ENCODE results near the gene RAB27A. TPM values are rescaled to one million over a fixed set of nuclear protein-coding genes. Genes with fewer than 3 reads are reported as not detected.

RAB27A gene
- total and polyA plus RNA-seq, 9 of the 15 experiments (the other 6 are each of a cell fraction or from before 2014, with no cell fraction given), result 31.5 to 171 (median 80.4) TPM

DNA sequence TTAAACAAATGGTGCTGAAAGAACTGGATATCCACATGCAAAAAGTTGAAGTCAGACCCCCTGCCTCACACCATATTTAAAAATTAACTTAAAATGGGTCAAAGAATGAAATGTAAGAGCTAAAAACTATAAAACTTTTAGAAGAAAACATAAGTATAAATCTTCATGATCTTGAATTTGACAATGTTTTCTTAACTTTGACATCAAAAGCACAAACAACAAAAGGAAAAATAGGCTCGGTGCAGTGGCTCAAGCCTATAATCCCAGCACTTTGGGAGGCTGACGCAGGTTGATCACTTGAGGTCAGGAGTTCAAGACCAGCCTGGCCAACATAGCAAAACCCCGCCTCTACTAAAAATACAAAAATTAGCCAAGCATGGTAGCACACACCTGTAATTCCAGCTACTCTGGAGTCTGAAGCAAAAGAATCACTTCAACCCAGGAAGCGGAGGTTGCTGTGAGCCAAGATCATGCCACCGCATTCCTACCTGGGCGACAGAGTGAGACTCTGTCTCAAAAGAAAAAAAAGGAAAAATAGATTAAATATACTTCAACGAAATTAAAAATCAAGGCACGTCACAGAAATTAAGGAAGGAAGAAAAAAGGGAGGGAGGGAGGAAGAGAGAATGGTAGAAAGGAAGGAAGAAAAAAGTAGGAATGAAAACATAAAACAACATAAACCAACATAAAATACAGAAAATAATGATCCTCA, 1.5 kb downstream of the RAB27A start:
- no peaks in the 10 kb centered on the region for H3K9me3 ChIP-seq (replicated peaks; ENCODE audit: control insufficient read depth, insufficient read depth, low read depth, low read length)
- intact Hi-C loops (cut with micrococcal nuclease), result loop anchor here (2.0 to 5.0 kb wide), 2 partner anchors 91 to 117 kb away; partner anchors contain the start of gene RSL24D1
- H3K4me1 ChIP-seq (replicated peaks in 1 of 2; ENCODE audit: control insufficient read depth in 2 of 2, insufficient read depth in 2 of 2, low read length in 2 of 2), result peaks cover 19 to 45% of the 10 kb centered on the region in 2 experiments
- H3K9me1 ChIP-seq (ENCODE audit: control insufficient read depth, insufficient read depth, low read length), result no peaks in the 10 kb centered on the region
- peaks cover 68% of the 10 kb centered on the region for H3K79me2 ChIP-seq (ENCODE audit: control insufficient read depth, insufficient read depth, low read length)
- ChIA-PET POLR2A (interaction anchor here (0.7 to 1.7 kb wide), 3 partner anchors 10 to 120 kb away, joined by 3 to 4 read pairs (median 3); partner anchors contain the start of genes CCPG1 and PIERCE2), CTCF (ENCODE audit: low intra/inter-chr PET ratio) (interaction anchor here (3.3 kb wide), 1 partner anchor 70 kb away, joined by 36 read pairs; no protein-coding TSS in a partner anchor)
- H4K20me1 ChIP-seq (replicated peaks; ENCODE audit: control insufficient read depth, insufficient read depth, low read length), result peaks cover 3% of the 10 kb centered on the region; the same call in 1 of the 2 replicates
- peak overlapping the region; percentile 98; the same call in 1 of the 2 replicates for H2AFZ ChIP-seq (ENCODE audit: low read depth, low read length)
- H3K4me2 ChIP-seq (ENCODE audit: insufficient read depth, low read length), result peak overlapping the region; percentile 85
- peak overlapping the region; percentile 88 for H3K4me3 ChIP-seq
- peaks cover 24% of the 10 kb centered on the region for H3K36me3 ChIP-seq (ENCODE audit: control insufficient read depth, insufficient read depth, low read length)
- FAIRE-seq, result no peak
- H3K27ac ChIP-seq (ENCODE audit: extremely low read depth, low read depth, low read length), result peak overlapping the region; percentile 94
- in situ Hi-C loops (cut with MboI), result loop anchor here (5.0 kb wide), 1 partner anchor 71 kb away; no protein-coding TSS in a partner anchor
- ATAC-seq, result no peak
- BruUV-seq (replicated peaks), result TSS peak; percentile 30
- H3K27me3 ChIP-seq (ENCODE audit: control insufficient read depth in 2 of 2, insufficient read depth in 2 of 2, low read length in 2 of 2), result no peaks in the 10 kb centered on the region
- 7% methylated on average over 8 of the region's 8 CpGs for WGBS (ENCODE audit: insufficient coverage, low coverage, missing lambda C conversion rate)
- DNase-seq (ENCODE audit: extremely low read depth in 1 of 4, low spot score in 3 of 4), result no peak
- peak overlapping the region; percentile 70 to 82 for H3K9ac ChIP-seq (ENCODE audit: insufficient read depth in 1 of 2, low read depth in 2 of 2, low read length in 2 of 2)
- no peak for TF ChIP-seq ZNF57 (CRISPR knock-in tag; IDR thresholded peaks at IDR 0.05)
- no peak for TF ChIP-seq NFE2 (IDR thresholded peaks at IDR 0.05; ENCODE audit: low read depth)
- no peak for TF ChIP-seq ZNF23 (CRISPR knock-in tag; IDR thresholded peaks at IDR 0.05)
- TF ChIP-seq DDX20 (tag; IDR thresholded peaks at IDR 0.05; ENCODE audit: low read depth), result no peak
- no peak for TF ChIP-seq BRCA1 (IDR thresholded peaks at IDR 0.05)
- TF ChIP-seq BRCA1 (CRISPR knock-in tag; IDR thresholded peaks at IDR 0.05), result no peak
- no peak for TF ChIP-seq ZNF398 (CRISPR knock-in tag; IDR thresholded peaks at IDR 0.05)
- TF ChIP-seq ZNF766 (CRISPR knock-in tag; conservative IDR thresholded peaks at IDR 0.05), result no peak
- TF ChIP-seq, protein P1, sequence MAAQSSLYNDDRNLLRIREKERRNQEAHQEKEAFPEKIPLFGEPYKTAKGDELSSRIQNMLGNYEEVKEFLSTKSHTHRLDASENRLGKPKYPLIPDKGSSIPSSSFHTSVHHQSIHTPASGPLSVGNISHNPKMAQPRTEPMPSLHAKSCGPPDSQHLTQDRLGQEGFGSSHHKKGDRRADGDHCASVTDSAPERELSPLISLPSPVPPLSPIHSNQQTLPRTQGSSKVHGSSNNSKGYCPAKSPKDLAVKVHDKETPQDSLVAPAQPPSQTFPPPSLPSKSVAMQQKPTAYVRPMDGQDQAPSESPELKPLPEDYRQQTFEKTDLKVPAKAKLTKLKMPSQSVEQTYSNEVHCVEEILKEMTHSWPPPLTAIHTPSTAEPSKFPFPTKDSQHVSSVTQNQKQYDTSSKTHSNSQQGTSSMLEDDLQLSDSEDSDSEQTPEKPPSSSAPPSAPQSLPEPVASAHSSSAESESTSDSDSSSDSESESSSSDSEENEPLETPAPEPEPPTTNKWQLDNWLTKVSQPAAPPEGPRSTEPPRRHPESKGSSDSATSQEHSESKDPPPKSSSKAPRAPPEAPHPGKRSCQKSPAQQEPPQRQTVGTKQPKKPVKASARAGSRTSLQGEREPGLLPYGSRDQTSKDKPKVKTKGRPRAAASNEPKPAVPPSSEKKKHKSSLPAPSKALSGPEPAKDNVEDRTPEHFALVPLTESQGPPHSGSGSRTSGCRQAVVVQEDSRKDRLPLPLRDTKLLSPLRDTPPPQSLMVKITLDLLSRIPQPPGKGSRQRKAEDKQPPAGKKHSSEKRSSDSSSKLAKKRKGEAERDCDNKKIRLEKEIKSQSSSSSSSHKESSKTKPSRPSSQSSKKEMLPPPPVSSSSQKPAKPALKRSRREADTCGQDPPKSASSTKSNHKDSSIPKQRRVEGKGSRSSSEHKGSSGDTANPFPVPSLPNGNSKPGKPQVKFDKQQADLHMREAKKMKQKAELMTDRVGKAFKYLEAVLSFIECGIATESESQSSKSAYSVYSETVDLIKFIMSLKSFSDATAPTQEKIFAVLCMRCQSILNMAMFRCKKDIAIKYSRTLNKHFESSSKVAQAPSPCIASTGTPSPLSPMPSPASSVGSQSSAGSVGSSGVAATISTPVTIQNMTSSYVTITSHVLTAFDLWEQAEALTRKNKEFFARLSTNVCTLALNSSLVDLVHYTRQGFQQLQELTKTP (IDR thresholded peaks at IDR 0.05; ENCODE audit: low read depth in 1 of 2, partially characterized antibody in 2 of 2), result no peak
- peak; percentile 27 for TF ChIP-seq BRD9 (IDR thresholded peaks at IDR 0.05; ENCODE audit: low read depth, partially characterized antibody)
- no peak for TF ChIP-seq GTF2F1 (IDR thresholded peaks at IDR 0.05; ENCODE audit: low read depth, low read length)
- TF ChIP-seq ZSCAN29 (IDR thresholded peaks at IDR 0.05), result no peak
- no peak for TF ChIP-seq E2F1 (CRISPR knock-in tag; IDR thresholded peaks at IDR 0.05)
- TF ChIP-seq SAFB2 (IDR thresholded peaks at IDR 0.05; ENCODE audit: borderline replicate concordance, low read depth, low read length, severe bottlenecking), result no peak
- TF ChIP-seq TCF7 (IDR thresholded peaks at IDR 0.05; ENCODE audit: borderline replicate concordance), result no peak
